ENCODE measurements around the gene MATN1.

Gene MATN1

DNA sequence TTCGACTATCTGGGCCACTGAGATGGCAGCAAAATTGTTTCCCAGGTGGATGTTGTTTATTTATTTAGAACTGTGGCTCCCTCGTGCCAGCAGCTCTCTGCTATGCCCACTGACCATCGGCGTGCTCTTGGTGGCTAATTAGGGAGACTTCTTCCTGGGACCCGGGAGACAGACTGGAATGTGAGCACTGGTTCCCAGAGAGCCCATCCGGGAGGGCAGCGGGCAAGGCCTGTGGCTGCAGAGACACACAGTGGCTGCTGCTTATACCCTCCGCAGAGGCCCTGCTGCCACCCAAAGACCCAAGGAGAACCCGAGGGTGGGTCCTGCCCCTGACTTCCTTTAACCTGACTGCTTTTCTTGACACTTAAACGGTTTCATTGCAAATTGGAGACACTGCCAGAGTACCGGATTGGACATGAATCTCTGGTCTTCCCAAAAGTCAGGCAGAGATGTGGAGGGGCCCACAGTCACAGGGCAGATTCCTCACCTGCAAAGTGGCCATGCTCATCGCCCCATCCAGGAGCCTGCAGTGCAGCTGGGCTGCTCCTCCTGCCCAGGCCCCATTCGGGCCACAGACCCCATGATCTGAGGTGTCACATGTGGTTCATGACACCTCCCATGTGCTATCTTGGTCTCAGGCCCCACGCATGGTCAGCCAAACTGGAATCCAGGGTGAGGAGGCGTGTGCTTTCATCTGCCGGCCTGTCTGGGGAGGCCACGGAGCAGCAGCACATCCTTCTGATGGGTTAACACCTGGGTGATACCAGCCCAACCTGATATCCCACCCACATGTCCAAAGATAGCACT is 5.7 kb upstream of the MATN1 start:
- DNase-seq: no peak

DNA sequence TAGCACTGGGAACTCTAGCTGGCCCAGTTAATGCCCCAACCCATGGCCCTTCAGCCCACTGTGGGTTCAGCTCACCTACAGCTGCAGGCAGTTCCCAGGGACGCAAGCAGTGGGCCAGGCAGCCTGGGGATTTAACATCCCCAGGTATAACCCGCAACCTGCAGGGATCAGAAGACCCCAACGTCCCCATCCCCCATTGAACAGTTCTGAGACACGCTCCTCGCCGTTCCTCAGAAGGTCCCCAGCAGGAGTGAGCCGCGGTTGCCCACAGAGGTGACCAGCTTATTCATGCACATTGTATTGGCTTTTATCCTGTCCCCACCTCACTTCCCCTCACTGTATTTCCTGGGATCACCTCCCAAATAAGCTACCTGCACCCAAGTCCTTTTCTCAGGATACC is 5.0 kb upstream of the MATN1 start:
- Mint-ChIP-seq H3K27ac (peak overlapping the region; percentile 46 to 93), H3K9me3 (no peaks in the 10 kb centered on the region)
- ATAC-seq (replicated peaks): no peak

More for the DNA sequence above, 5.7 kb upstream of the MATN1 start:
- Mint-ChIP-seq H3K4me3 (no peak overlapping the region), H3K4me1 (ENCODE audit: low read depth in 2 of 2) (peaks cover 27 to 29% of the 10 kb centered on the region in 2 donors), H3K9me3 (no peaks in the 10 kb centered on the region), H3K27me3 (no peaks in the 10 kb centered on the region), H3K36me3 (ENCODE audit: insufficient read depth) (peaks cover 61% of the 10 kb centered on the region), H3K27ac (peak overlapping the region in 1 of 2 donors; percentile 93)
- no peak for ATAC-seq (replicated peaks)

DNA sequence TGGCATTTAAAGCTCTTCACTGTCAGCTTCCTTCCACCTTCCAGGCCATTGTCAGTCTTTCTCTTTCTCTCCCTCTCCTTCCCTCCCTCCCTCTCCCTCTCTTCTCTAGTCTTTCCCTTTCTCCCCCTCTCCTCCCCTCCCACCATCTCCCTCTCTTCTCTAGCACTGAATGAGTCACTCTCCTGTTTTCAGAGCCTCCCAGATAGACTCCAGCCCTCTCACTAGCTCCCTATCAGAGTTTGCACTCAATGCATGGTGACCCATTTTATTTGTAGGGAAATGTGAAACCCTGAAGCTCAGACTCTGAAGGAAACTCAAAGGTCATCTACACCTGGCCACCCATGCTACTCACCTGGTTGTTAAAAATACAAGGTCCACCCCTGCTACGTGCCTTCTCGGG is 4.4 kb upstream of the MATN1 start:
- DNase-seq: no peak
- peaks cover 30 to 32% of the 10 kb centered on the region in 2 donors for H3K4me1 Mint-ChIP-seq (ENCODE audit: low read depth in 2 of 2)
- H3K36me3 Mint-ChIP-seq (ENCODE audit: insufficient read depth): peaks cover 52% of the 10 kb centered on the region
- H3K4me3 Mint-ChIP-seq: no peak overlapping the region
- ATAC-seq (replicated peaks): no peak
- H3K9me3 Mint-ChIP-seq: no peaks in the 10 kb centered on the region
- no peaks in the 10 kb centered on the region for H3K27me3 Mint-ChIP-seq
- peak overlapping the region; percentile 46 to 93 for H3K27ac Mint-ChIP-seq

More for the DNA sequence above, 5.0 kb upstream of the MATN1 start:
- no peak overlapping the region for H3K4me3 Mint-ChIP-seq
- H3K27me3 Mint-ChIP-seq: no peaks in the 10 kb centered on the region
- peaks cover 30 to 32% of the 10 kb centered on the region in 2 donors for H3K4me1 Mint-ChIP-seq (ENCODE audit: low read depth in 2 of 2)
- peaks cover 55% of the 10 kb centered on the region for H3K36me3 Mint-ChIP-seq (ENCODE audit: insufficient read depth)
- DNase-seq: no peak

DNA sequence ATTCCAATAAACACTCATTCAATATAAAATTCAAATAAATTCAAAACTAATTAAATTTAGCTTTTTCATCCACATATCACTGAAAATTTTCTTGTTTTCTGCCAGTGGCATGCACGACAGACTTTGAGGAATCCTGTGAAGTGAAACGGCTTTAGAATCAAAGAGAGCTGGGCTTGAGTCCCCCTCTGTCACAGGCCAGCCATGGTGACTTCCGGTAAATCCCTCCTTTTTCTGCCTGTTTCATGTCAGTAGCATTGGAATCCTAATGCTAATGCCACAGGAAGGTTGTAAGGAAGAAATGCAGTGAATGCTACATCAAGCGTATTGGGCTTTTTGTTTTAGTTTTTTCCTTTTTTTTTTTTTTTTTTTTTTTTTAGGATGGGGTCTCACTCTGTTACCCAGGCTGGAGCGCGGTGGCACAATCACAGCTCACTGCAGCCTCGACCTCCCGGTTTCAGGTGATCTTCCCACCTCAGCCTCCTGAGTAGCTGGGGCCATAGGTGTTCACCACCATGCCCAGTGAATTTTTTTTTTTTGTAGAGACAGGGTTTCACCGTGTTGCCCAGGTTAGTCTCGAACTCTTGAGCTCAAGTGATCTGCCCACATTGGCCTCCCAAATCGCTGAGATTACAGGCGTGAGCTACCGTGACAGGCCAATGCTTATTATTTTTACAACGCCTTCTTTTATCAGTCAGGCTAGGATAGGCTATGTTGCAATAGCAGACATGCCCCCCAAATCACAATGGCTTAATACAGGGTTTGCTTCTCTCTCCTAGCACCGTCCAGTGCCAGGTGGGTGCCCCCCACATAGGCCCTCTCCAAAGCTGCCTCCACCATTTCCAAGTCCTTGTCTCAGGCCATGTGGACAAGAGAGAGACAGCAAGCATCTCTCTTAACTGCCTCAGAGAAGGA is 3.6 kb upstream of the MATN1 start:
- Mint-ChIP-seq H3K27ac (peak overlapping the region; percentile 46 to 93), H3K27me3 (no peaks in the 10 kb centered on the region), H3K9me3 (no peaks in the 10 kb centered on the region), H3K36me3 (ENCODE audit: insufficient read depth) (peaks cover 51% of the 10 kb centered on the region), H3K4me3 (no peak overlapping the region), H3K4me1 (ENCODE audit: low read depth in 2 of 2) (peaks cover 30 to 34% of the 10 kb centered on the region in 2 donors)
- no peak for DNase-seq
- no peak for ATAC-seq (replicated peaks)

DNA sequence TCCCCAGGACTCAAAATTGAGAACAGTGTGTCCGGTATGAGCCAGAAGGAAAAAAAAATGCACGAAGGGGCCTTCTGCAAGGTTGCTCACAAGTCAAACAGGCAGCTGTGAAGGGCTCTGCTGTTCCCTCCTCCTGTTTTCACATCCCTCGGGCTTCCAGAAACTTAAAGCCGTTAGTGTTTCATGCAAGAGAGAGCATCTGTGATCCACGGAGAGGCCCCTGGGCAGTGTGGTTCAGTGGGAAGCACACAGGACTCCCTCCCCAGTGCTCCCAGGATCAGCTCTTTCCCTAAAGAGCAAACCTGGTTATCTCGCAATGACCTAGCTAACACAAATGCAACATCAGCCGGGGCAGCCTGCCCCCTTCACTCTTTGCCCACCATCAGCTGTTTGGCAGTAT is 2.9 kb upstream of the MATN1 start:
- Mint-ChIP-seq H3K36me3 (ENCODE audit: insufficient read depth) (peaks cover 46% of the 10 kb centered on the region), H3K27ac (no peak overlapping the region), H3K4me3 (no peak overlapping the region), H3K27me3 (no peaks in the 10 kb centered on the region), H3K9me3 (no peaks in the 10 kb centered on the region), H3K4me1 (ENCODE audit: low read depth in 2 of 2) (peaks cover 22 to 31% of the 10 kb centered on the region in 2 donors)
- ATAC-seq (replicated peaks): no peak
- DNase-seq: no peak

DNA sequence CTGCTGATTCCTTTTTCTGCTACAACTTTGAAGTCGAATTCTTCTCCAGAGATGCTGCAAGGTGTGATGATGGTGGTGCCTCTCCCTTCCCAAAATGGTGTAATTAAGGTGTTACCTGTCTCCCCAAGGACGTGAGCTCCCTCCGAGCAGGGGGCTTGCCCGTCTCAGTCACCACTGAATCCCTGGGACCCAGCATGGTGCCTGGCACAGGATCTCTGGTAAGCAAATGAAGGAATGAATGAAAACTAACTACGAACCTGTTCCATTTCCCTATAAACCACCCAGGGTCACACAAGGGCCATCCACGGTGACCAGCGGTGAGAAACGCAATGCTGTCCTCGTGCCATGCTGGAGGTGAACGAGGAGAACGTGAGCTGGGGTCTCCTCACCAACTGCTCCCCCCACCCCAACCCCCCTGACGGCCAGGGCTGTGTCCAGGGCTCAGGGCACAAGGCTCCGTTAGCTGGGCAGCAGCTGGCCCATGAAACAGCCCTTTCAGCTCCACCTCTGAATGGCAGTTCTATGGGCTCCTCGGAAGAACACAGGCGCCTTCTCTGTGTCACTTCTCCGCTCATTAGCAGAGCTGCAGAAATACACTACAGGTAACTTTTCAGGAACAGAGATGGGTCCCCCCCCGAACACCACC is 2.2 kb upstream of the MATN1 start:
- H3K27ac Mint-ChIP-seq: no peak overlapping the region
- no peaks in the 10 kb centered on the region for H3K27me3 Mint-ChIP-seq
- H3K36me3 Mint-ChIP-seq (ENCODE audit: insufficient read depth): peaks cover 41% of the 10 kb centered on the region
- H3K9me3 Mint-ChIP-seq: no peaks in the 10 kb centered on the region
- no peak overlapping the region for H3K4me3 Mint-ChIP-seq
- DNase-seq (no peak), ATAC-seq (replicated peaks) (no peak)
- H3K4me1 Mint-ChIP-seq (ENCODE audit: low read depth in 2 of 2): peaks cover 17 to 27% of the 10 kb centered on the region in 2 donors

DNA sequence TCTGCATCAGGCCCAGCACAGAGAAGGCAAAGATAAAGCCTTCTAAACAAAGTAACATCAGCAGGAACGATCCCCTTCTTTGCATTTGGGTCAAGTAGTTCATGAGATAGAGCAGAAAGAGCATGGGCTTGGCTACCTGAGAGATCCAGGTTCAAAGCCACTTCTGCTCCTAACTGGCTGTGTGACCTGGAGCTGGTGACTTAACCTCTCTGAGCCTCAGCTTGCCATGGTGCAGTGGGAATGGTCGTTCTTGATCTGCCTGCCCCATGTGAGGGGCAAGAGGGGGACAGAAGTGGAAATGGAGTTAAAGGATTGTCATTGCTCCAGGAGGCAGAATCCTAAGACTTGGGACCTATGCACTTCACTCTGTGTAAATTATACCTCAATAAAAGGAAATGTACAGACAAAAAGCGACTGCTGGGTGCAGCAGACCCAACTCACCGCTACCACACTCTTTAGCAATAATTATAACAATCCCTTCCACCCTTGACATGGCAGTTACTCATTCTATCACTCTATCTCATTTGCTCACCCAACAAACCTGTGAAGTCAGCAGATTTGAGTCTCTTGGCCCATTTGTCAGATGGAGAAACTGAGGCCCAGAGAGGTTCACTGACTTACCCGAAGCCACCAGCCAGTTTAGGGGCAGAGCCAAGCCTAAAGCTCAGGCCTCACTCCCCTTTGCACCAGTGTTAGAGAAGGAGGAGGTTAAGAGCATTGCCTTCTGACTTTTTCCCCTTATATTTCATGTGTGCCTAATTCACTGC is 1.5 kb upstream of the MATN1 start:
- peaks cover 17 to 23% of the 10 kb centered on the region in 2 donors for H3K4me1 Mint-ChIP-seq (ENCODE audit: low read depth in 2 of 2)
- peak overlapping the region; percentile 65 to 78 for H3K27ac Mint-ChIP-seq
- H3K9me3 Mint-ChIP-seq: no peaks in the 10 kb centered on the region
- no peak for ATAC-seq (replicated peaks)
- no peaks in the 10 kb centered on the region for H3K27me3 Mint-ChIP-seq
- DNase-seq: no peak
- no peak overlapping the region for H3K4me3 Mint-ChIP-seq
- peaks cover 35% of the 10 kb centered on the region for H3K36me3 Mint-ChIP-seq (ENCODE audit: insufficient read depth)

DNA sequence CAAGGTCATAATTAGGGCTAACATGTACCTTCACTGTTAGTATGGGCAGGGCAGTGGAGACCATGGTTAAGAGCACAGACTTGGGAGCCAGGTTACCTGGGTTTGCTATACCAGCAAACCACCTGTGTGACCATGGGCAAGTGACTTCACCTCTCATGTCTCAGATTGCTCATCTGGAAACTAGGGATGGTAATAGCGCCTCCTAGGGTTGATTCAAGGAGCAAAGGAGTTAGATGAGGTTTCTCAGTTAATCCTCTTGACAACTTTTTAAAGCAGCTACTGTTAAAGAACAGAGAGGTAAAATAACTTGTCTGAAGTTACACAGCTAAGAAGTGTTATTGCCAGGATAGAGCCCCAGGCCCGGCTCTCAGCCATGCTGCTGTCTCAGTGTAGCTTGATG is 790 bp upstream of the MATN1 start:
- Mint-ChIP-seq H3K27me3 (no peaks in the 10 kb centered on the region), H3K4me1 (ENCODE audit: low read depth in 2 of 2) (peaks cover 14 to 24% of the 10 kb centered on the region in 2 donors), H3K9me3 (no peaks in the 10 kb centered on the region), H3K36me3 (ENCODE audit: insufficient read depth) (peaks cover 29% of the 10 kb centered on the region), H3K4me3 (no peak overlapping the region), H3K27ac (peak overlapping the region; percentile 65 to 78)
- ATAC-seq (replicated peaks): no peak
- no peak for DNase-seq

DNA sequence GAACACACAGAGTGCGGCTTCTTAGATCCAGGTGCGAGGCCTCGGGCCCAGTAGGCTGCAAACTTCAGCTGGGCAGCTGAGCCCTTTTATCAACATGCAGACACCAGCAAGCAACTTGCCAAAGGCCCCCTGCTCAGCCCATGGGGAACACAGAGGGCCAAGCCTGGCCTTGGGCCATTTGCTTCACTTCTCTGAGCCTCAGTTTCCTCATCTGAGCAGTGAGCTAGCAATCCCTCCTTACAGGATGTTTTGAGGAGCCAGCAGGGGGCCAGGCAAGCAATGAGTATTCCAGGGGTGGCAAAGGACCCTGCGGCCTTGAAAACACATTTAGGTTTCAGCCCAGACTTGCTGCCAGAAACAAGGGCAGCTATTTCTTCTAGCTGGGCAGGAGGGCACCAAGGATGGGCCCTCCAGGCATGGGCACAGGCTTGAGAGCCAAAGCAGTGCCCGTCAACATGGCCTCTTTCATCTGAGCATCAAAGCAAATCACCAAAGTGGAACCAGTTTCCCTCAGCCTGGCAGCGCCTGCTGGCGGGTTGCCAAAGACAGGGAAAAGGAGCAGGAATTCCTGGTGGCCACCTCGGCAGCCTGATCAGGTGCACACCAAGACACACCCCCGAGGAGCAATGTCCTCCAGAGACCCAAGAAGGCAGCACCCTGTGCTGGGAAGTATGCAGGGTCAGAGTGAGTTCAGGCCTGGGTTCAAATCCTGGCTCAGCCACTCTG is 1.4 kb downstream of the MATN1 start:
- Mint-ChIP-seq H3K27ac (no peak overlapping the region), H3K4me3 (no peak overlapping the region), H3K9me3 (no peaks in the 10 kb centered on the region), H3K27me3 (no peaks in the 10 kb centered on the region), H3K4me1 (ENCODE audit: low read depth in 2 of 2) (peaks cover 10 to 27% of the 10 kb centered on the region in 2 donors), H3K36me3 (ENCODE audit: insufficient read depth) (peaks cover 31% of the 10 kb centered on the region)
- ATAC-seq (replicated peaks) (no peak), DNase-seq (no peak)

DNA sequence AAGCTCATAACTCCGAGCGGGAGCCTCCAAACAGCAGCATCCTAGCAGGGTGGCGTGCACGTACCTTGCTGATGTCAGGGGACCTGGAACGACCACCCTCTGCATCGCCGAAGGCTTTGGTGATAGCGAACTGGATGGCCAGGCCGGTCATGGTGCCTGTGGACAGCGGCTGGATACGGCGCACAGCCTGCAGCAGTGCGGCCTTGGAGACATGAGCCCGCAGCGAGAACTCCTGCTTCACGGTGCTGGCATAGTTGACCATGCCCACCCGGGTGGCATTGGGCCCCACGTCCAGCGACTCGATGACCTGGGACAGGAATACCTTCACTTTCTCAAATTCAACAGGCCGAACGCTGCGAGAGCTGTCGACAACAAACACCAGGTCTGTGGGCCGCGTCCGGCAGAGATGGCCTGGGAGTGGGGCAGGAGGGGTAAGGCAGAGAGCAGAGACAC is 2.0 kb downstream of the MATN1 start:
- Mint-ChIP-seq H3K4me3 (no peak overlapping the region), H3K9me3 (no peaks in the 10 kb centered on the region), H3K27ac (no peak overlapping the region), H3K4me1 (ENCODE audit: low read depth in 2 of 2) (peaks cover 10 to 27% of the 10 kb centered on the region in 2 donors), H3K36me3 (ENCODE audit: insufficient read depth) (peaks cover 34% of the 10 kb centered on the region), H3K27me3 (no peaks in the 10 kb centered on the region)
- ATAC-seq (replicated peaks): no peak
- DNase-seq: no peak

DNA sequence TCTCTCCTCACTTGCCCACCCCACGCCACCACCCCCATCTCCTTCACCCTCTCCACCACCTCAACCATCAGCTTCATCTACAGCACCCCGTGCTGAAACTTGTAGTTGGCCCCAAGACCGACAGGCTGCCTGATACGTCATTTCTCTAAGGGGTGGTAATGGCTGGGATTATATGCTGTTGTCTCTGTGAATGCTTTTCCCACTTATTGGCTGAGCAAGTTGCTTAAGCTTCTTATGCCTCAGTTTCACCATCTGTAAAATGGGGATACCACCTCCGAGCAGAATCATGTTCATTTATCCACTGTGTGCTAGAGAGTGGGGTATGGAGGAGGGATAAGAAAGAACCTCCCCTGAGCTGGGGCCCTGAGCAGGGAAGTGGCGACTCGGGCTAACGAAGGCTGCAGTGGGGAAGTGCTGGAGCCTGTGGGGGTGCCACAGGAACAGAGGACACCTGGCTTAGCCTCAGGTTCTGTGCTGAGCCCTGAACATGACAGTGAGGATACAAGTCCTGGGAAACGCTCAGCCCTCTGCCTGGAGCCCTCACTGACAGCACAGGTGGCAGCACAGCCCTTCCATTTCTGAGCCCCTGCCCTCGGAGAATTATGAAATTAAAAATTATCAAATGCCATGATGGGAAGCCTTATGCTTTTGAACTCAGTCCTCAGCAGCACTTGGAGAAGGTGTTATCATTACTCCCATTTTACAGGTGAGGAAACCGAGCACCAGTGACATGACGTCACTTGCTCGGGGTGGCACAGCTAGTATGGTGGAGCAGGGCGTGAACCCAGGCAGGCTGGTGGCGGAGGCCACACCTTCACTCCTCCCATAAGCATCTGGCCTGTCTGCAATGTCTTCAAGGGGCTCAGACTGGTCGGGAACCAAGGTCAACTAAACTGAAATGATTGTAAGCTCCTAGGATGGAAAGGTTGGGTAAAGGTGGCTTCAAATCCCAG is 2.8 kb downstream of the MATN1 start:
- Mint-ChIP-seq H3K27me3 (no peaks in the 10 kb centered on the region), H3K4me3 (peak overlapping the region in 1 of 2 donors; percentile 46), H3K27ac (no peak overlapping the region), H3K36me3 (ENCODE audit: insufficient read depth) (peaks cover 34% of the 10 kb centered on the region), H3K4me1 (ENCODE audit: low read depth in 2 of 2) (peaks cover 10 to 27% of the 10 kb centered on the region in 2 donors), H3K9me3 (no peaks in the 10 kb centered on the region)
- ATAC-seq (replicated peaks): no peak
- no peak for DNase-seq
